HG03045 (cell line): ENCODE data around the gene RBM14.

Source experiments
- ATAC-seq: cut with Tn5 transposase; IDR thresholded peaks from one replicate; pipeline ENCODE4 v1.9.1; 2021; ENCODE audit warnings: mild to moderate bottlenecking, moderate library complexity; ENCODE audit not compliant: unreplicated experiment

RBM14 gene

DNA sequence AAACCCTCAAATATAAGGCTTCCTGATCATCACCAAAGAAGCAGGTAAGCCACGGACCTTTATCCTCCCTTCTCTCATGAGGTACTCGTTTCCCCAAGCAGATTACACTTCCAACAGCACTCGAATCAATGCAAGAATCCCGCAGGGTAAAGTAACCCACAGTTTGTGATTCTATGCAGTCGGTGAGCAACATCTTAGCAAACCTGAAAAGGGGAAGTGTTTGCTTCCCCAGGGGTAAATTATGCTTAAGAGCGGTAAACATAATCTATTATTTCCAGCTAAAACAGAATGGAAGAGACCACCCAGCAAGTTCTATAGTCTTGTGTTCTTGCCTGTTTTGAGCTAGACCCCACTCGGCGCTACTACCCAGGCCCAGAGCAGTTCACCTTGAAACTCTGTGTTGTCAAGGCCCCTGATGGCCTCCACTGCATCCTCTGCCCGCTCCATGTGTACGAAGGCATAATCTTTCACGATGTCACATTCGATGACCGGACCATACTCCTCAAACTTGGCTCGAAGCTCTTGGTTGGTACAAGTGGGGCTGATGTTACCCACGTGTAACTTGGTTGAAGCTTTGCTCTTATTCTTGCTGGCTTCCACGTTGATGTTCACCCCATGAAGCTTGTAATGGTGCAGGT lies 60.0 kb downstream of the RBM14 start:
- ATAC-seq, result no peak
